ENCODE results near the gene GUCY1B1. TPM values are rescaled to one million over a fixed set of nuclear protein-coding genes. Genes with fewer than 3 reads are reported as not detected.

Gene GUCY1B1
- total RNA-seq, 2 donors from 2014 or later: 32.7 to 34.1 TPM

GRCh38 chr4:155722336-155722735 lies 36.5 kb upstream of the GUCY1B1 start:
- no peaks in the 10 kb centered on the region for H3K4me1 ChIP-seq (ENCODE audit: control insufficient read depth in 1 of 2, low read depth in 2 of 2)
- DNase-seq (ENCODE audit: low spot score): no peak
- H3K36me3 ChIP-seq: peaks cover 12% of the 10 kb centered on the region
- ATAC-seq (ENCODE audit: insufficient number of reproducible peaks, low FRiP score, low read depth): no peak
- TF ChIP-seq CTCF (IDR thresholded peaks at IDR 0.05): no peak
- H3K27ac ChIP-seq: no peak overlapping the region
- no peaks in the 10 kb centered on the region for H3K27me3 ChIP-seq (replicated peaks; ENCODE audit: insufficient read depth)
- no peak overlapping the region for H3K4me3 ChIP-seq
- H3K9me3 ChIP-seq: no peaks in the 10 kb centered on the region

GRCh38 chr4:155722816-155723499 lies 35.9 kb upstream of the GUCY1B1 start:
- Histone ChIP-seq H3K27me3 (replicated peaks; ENCODE audit: insufficient read depth) (no peaks in the 10 kb centered on the region), H3K36me3 (peaks cover 12% of the 10 kb centered on the region), H3K4me3 (no peak overlapping the region), H3K4me1 (ENCODE audit: control insufficient read depth in 1 of 2, low read depth in 2 of 2) (no peaks in the 10 kb centered on the region), H3K27ac (no peak overlapping the region), H3K9me3 (no peaks in the 10 kb centered on the region)
- TF ChIP-seq CTCF (IDR thresholded peaks at IDR 0.05): no peak
- no peak for ATAC-seq (ENCODE audit: insufficient number of reproducible peaks, low FRiP score, low read depth)
- DNase-seq (ENCODE audit: low spot score): no peak

- H3K4me3 ChIP-seq: no peak overlapping the region
- no peak for DNase-seq (ENCODE audit: low spot score)
Observed at GRCh38 chr4:155724731-155725130, 34.1 kb upstream of the GUCY1B1 start.

GRCh38 chr4:155734065-155734464 lies 24.8 kb upstream of the GUCY1B1 start:
- no peaks in the 10 kb centered on the region for H3K9me3 ChIP-seq
- no peak overlapping the region for H3K4me3 ChIP-seq
- DNase-seq (ENCODE audit: low spot score): no peak
- TF ChIP-seq CTCF (IDR thresholded peaks at IDR 0.05): no peak
- H3K27me3 ChIP-seq (replicated peaks; ENCODE audit: insufficient read depth): no peaks in the 10 kb centered on the region
- H3K27ac ChIP-seq: no peak overlapping the region
- no peak for ATAC-seq (ENCODE audit: insufficient number of reproducible peaks, low FRiP score, low read depth)
- peaks cover 3 to 7% of the 10 kb centered on the region in 2 donors for H3K4me1 ChIP-seq (ENCODE audit: control insufficient read depth in 1 of 2, low read depth in 2 of 2)
- H3K36me3 ChIP-seq: no peaks in the 10 kb centered on the region

More at GRCh38 chr4:155724731-155725130, 34.1 kb upstream of the GUCY1B1 start:
- H3K27ac ChIP-seq: no peak overlapping the region
- no peaks in the 10 kb centered on the region for H3K27me3 ChIP-seq (replicated peaks; ENCODE audit: insufficient read depth)
- no peak for TF ChIP-seq CTCF (IDR thresholded peaks at IDR 0.05)
- no peak for ATAC-seq (ENCODE audit: insufficient number of reproducible peaks, low FRiP score, low read depth)
- no peaks in the 10 kb centered on the region for H3K9me3 ChIP-seq
- no peaks in the 10 kb centered on the region for H3K4me1 ChIP-seq (ENCODE audit: control insufficient read depth in 1 of 2, low read depth in 2 of 2)
- peaks cover 12% of the 10 kb centered on the region for H3K36me3 ChIP-seq

DNA sequence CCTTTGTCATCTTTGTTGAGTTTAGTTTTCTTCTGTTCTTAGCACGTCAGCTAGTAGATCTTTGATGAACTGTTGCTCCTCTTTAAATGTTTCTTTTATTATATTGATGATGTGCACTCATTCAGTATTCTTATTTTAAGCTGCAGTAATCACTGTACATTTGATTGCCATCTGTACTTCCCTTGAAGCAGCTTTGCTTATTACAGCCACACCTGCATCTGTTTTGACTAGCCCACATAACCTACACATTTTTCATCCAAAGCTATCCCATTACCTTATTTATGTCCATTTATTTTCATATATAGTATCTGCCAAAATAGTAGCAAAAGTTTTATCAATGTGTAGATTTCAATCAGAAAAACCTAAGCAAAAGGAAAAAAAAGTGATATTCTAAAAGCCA lies 23.9 kb upstream of the GUCY1B1 start:
- no peaks in the 10 kb centered on the region for H3K9me3 ChIP-seq

More for the DNA sequence above, 23.9 kb upstream of the GUCY1B1 start:
- Histone ChIP-seq H3K27ac (no peak overlapping the region), H3K4me1 (ENCODE audit: control insufficient read depth in 1 of 2, low read depth in 2 of 2) (peaks cover 3 to 7% of the 10 kb centered on the region in 2 donors), H3K4me3 (no peak overlapping the region), H3K36me3 (no peaks in the 10 kb centered on the region), H3K27me3 (replicated peaks; ENCODE audit: insufficient read depth) (no peaks in the 10 kb centered on the region)
- DNase-seq (ENCODE audit: low spot score) (no peak), ATAC-seq (ENCODE audit: insufficient number of reproducible peaks, low FRiP score, low read depth) (no peak)
- TF ChIP-seq CTCF (IDR thresholded peaks at IDR 0.05): no peak
